Measurements from ENCODE around the gene PPFIA1.

The PPFIA1 gene

DNA sequence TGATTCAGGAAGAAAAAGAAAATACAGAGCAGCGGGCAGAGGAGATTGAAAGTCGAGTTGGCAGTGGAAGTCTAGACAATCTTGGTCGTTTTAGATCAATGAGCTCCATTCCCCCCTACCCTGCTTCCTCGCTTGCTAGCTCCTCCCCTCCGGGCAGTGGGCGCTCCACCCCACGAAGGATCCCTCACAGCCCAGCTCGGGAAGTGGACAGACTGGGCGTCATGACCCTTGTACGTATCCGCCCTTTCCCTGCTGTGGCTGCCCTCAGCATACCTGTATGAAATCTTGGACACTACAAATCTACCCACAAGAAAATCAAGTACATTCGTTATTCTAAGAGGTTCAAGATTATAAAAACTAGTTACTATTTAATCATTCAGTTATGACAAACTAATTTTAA lies 77.7 kb downstream of the PPFIA1 start:
- H3K27ac ChIP-seq, result no peak overlapping the region
- TF ChIP-seq, protein P1, sequence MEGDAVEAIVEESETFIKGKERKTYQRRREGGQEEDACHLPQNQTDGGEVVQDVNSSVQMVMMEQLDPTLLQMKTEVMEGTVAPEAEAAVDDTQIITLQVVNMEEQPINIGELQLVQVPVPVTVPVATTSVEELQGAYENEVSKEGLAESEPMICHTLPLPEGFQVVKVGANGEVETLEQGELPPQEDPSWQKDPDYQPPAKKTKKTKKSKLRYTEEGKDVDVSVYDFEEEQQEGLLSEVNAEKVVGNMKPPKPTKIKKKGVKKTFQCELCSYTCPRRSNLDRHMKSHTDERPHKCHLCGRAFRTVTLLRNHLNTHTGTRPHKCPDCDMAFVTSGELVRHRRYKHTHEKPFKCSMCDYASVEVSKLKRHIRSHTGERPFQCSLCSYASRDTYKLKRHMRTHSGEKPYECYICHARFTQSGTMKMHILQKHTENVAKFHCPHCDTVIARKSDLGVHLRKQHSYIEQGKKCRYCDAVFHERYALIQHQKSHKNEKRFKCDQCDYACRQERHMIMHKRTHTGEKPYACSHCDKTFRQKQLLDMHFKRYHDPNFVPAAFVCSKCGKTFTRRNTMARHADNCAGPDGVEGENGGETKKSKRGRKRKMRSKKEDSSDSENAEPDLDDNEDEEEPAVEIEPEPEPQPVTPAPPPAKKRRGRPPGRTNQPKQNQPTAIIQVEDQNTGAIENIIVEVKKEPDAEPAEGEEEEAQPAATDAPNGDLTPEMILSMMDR (conservative IDR thresholded peaks at IDR 0.05), result no peak
- no peak for TF ChIP-seq ZFX (IDR thresholded peaks at IDR 0.05)

DNA sequence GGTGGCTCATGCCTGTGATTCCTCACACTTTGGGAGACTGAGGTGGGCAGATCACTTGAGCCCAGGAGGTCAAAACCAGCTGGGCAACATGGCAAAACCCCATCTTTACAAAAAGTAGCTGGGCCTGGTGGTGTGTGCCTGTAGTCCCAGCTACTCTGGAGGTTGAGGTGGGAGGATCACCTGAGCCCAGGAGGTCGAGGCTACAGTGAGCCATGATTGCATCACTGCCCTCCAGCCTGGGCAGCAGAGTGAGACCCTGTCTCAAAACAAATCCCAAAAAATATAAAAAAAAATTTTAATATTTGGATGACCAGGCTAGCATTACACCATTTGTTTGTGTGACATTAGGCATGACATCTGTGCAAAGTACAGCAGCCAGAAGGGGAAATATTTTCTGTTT lies 78.1 kb downstream of the PPFIA1 start:
- TF ChIP-seq ZFX (IDR thresholded peaks at IDR 0.05), result no peak
- no peak overlapping the region for H3K27ac ChIP-seq

DNA sequence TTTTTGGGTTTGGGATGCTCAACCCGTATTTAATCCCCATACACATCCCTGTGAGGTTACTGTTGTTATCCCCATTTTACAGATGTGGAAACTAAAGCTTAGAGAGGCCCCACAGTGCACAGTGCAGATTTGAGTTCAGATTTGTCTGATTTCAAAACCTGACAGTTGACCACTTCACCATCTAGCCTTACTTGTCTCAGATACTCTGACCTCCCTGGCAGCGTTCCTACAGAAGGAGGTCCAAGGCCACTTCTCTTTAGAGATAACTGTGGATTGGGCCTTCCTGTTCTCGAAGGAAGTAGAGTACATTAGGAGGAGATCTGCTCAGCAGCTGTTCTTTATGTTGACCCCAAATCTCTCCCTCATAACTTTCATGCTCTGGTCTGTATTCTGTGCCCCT lies 81.2 kb downstream of the PPFIA1 start:
- H3K27ac ChIP-seq, result no peak overlapping the region
- no peak for TF ChIP-seq ZFX (IDR thresholded peaks at IDR 0.05)
- TF ChIP-seq, protein P1 (conservative IDR thresholded peaks at IDR 0.05), result no peak

DNA sequence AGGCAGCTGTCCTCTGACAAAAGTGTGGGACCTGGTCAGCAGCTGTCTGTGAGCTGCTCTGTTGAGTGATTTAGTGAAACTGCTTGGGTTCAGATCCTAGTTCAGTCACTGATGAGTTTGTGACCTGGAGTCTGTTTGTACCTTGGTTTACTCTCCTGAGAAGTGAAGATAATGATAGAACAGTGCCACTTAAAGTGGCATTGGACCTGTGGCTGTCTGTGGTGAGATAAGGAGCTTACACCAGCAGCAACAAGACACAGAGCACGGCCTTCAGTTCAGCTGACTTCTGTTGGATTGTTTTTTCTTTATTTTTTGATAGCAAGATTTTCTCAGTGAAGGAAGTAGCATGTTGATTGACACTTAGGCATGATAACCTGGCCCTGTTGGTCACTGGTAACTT lies 81.6 kb downstream of the PPFIA1 start:
- no peak overlapping the region for H3K27ac ChIP-seq
- TF ChIP-seq, protein P1 (conservative IDR thresholded peaks at IDR 0.05), result no peak
- TF ChIP-seq ZFX (IDR thresholded peaks at IDR 0.05), result no peak

DNA sequence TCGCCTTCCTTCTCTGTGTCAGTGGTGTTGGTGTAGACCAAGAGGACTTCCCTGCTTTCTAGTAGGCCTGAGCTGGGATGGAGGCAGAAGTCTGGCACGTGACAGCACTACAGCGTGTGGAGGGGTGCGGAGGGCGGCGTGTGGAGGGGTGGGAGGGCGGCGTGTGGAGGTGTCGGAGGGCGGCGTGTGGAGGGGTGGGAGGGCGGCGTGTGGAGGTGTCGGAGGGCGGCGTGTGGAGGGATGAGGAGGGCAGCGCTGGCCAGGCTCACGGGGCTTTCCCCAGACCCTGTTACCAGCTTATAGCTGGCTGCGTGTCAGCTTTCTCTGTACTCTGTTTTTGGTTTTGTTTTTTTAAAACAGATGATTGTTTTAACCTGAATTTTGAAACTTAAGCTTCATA lies 82.1 kb downstream of the PPFIA1 start:
- TF ChIP-seq, protein P1 (conservative IDR thresholded peaks at IDR 0.05), result no peak
- no peak for TF ChIP-seq ZFX (IDR thresholded peaks at IDR 0.05)
- no peak overlapping the region for H3K27ac ChIP-seq

DNA sequence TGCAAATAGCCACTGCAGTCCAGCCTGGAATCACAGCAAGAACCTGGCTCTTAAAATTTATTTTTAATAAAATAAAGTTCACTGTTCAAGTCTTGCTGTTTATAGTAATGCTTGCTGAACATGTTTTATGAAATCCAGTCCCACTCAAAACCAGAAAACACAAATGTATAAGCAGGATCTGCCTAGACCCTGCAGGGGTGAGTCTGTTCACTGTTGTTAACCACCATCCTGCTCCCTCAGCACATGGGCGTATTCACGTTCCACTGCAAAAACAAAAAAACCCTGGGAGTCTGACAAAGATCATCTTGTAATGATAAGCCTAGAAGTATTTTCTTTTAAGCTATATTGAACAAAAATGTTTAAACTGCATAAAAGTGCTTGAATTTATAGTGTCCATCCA lies 82.8 kb downstream of the PPFIA1 start:
- TF ChIP-seq, protein P1 (conservative IDR thresholded peaks at IDR 0.05), result no peak
- no peak for TF ChIP-seq ZFX (IDR thresholded peaks at IDR 0.05)
- no peak overlapping the region for H3K27ac ChIP-seq

DNA sequence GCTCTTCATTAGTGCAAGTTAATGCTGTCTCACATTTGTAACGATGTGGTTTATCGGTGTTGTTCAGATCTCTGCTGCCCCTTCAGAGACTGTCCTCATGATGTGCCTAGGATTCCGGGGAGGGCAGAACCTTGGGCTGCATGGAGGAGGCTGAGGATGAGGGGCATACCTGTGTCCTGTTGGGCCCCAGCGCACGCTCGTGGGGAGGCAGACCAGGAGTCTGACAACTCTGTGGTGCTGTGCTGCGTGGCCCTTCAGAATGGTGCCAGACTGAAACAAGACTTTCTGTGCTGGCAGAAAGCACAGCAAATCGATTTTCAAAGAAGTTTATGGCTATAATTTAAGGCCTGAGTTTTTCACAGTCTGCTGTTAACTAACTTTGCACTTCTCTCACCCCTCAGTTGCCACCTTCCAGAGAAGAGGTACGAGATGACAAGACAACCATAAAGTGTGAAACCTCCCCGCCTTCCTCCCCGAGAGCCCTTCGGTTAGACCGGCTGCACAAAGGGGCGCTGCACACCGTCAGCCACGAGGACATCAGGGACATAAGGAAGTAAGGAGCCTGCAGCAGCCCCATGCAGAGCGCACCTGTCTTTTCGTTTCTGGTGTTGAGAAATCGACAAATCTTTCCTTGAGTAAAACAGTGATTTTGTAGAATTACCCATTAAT lies 83.5 kb downstream of the PPFIA1 start:
- TF ChIP-seq, protein P1 (conservative IDR thresholded peaks at IDR 0.05), result no peak
- no peak for TF ChIP-seq ZFX (IDR thresholded peaks at IDR 0.05)
- no peak overlapping the region for H3K27ac ChIP-seq

DNA sequence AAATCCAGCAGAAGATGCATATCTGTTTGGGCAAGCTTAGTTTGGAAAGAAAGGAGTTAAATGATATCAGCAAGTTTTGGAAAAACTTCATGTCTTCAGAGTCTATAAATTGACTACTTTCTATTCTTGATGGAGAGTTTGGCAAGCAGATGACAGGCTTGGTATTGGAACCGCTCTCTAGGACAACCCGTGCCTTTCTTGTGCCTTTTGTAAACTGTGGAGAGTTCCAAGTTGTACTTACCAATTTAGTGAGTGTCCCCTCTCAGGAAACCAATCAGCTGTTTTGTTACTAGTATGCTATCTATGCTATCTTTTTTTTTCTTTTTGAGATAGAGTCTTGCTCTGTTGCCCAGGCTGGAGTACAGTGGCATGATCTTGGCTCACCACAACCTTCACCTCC lies 84.1 kb downstream of the PPFIA1 start:
- TF ChIP-seq, protein P1 (conservative IDR thresholded peaks at IDR 0.05), result no peak
- no peak for TF ChIP-seq ZFX (IDR thresholded peaks at IDR 0.05)
- H3K27ac ChIP-seq, result no peak overlapping the region

Data from C4-2B (cell line).